ENCODE results near the gene CHL1. TPM values are rescaled to one million over a fixed set of nuclear protein-coding genes. Genes with fewer than 3 reads are reported as not detected.
"Not testable (repeated sequence)": the region's sequence is repeated elsewhere in the genome, so short reads cannot be mapped to it uniquely, and the experiment has no call there.

The CHL1 gene
- total RNA-seq, 1 donor from 2014 or later: not detected

DNA sequence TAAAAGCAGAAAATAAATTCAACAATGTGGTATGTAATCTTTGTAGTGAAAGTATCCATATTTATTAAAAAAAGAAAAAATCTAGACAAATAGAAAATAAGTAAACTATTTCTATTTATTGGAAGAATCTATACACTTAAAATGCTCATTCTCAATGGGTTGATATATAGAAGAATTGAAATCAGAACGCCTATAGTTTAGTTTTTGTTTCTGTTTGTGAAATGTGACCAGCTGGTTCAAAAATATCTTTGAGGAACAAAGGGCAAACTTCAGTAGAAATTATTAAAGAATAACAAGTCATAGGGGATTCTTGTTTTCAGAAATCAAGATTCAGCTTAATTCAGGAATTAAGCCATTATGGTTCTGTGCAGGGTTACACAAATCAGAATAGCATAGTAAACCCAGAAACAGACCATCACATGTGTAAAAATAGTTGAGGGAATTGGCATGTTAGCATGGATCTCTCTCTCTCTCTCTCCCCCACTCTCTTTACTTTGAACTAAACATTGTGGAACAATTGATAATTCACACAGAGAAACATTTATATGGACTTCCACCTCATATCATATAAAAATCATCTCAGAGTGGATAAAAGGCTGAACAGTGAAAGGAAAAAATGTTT is 134.0 kb downstream of the CHL1 start:
- DNase-seq (ENCODE audit: extremely low read depth, low read depth, low spot score): no peak

DNA sequence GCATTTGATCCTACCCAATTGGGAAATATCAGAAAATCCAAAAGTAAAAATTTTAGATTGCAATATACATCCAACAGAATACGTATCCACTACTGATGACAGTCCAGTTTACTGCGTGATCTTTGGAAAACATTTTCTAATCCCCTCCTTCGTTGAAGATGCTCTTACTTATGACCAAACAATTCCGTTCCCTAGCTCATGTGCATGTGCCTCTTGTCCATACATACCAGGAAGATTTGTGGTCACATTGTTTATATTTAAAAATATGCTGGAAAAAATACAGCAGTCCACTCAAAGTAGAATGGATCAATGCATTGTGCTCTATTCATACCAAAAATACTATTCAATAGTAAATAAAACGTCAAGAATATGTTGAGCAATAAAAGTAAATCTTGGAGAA is 135.3 kb downstream of the CHL1 start:
- no peak for DNase-seq (ENCODE audit: extremely low read depth, low read depth, low spot score)

DNA sequence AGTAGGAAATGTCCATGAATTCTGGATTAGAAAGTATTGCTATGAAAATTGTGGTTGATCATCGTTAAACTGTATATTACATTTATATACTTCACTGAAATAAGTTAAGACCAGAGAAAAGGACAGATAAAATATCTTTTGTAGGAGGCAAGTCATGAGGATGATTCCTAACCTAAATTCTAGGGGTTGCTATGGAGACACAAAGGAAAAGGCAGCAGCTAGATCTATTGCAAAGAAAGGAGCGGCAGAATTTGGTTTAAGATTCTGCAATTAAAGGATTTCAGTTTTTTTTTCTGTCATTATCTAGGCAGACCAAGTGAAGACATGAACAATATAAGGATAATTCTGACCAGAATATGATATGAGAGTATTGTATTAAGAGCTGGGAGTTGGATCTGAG is 136.1 kb downstream of the CHL1 start:
- DNase-seq (ENCODE audit: extremely low read depth, low read depth, low spot score): no peak

DNA sequence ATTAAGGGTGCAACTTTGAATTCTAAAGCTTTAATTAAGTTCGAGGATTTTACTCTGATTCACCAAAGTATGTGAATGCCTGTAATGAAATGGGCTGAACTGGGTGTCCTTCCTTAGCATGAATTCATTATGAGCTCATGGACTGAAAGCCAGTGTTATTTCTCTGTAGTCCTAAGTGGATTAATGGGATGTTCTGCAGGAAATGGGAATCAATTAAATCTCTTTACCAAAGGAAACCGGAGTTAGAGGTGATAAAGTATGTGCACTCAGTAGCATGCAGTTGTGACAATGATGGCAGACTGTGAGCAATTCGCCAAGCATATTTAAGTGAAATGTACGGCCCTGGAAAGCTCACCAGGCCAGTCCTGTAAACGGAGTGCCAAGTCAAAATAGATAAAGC is 138.7 kb downstream of the CHL1 start:
- no peak for DNase-seq (ENCODE audit: extremely low read depth, low read depth, low spot score)

DNA sequence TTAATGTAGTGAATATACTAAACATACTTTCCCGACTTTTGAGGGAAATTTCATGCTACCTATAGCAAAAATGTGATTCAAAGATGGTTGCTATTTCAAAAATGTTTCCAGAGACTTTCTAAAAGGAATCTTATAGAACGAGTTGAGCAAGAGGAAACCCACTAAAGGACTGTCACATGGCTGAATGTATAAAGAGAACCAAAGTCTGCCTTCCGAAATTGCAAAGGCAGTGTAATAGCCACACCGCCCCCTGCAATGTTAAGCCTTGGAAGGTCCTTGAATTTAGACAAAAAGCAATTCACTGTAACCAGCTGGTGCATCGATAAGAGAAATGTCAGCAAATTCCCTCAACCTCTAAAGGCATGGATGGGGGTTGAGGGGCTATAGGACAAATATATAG is 142.8 kb downstream of the CHL1 start:
- no peak for DNase-seq (ENCODE audit: extremely low read depth, low read depth, low spot score)

DNA sequence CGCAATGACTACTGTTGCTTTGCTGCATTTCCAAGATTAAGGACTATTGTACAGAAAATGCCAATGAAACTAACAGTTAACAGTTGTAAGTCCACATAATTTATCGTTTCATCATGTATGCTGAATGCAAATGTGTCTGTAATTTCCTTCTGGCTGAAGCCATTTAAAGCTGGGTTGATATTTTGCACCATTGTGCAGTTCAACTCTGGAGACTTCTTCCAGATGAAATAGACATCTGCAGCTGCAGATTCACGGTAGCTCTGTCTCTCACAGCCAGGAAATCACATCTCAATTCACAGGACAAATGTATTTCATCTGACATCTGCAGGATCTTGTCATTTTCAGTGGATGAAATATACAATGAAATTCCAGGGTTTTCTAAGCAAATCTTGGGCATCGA is 145.4 kb downstream of the CHL1 start:
- no peak for DNase-seq (ENCODE audit: extremely low read depth, low read depth, low spot score)

DNA sequence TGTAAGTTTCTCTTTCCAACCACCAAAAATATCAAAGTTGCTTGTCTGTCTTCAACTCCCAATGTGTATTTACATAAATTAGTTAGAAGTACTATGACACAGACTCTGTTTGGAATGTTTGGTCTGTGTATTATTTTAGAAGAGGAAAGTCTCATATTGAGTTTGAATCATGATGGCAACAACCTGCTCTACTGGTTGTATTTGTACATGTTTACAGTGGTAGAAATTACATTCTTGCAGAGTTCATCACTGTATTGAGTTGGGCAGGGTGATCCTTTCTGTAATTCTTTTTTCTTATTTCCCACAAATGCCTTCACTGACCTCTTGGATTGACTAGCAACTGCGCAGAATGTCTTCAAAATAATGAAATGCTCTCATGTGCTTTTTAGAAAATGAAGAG is 149.6 kb downstream of the CHL1 start:
- no peak for DNase-seq (ENCODE audit: extremely low read depth, low read depth, low spot score)

DNA sequence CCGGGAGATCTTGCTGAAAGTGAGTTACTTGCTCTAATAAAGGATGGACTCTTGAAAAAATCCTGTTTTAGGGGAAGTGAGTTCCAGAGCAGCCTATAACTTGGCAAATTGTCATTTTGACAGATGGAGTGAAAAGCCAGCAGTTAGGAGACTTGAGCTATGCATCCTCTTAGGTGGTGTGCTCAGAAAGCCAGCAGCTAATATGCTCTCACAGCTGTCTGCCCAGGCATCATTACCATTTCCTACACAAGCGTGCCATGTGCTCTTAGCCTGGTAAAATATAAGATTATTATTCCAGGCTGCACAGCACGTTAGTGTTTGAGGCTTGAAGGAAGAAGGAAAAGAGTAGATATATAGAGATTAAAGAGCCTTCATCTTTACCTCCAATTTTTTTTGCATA is 151.0 kb downstream of the CHL1 start:
- DNase-seq (ENCODE audit: extremely low read depth, low read depth, low spot score): no peak

DNA sequence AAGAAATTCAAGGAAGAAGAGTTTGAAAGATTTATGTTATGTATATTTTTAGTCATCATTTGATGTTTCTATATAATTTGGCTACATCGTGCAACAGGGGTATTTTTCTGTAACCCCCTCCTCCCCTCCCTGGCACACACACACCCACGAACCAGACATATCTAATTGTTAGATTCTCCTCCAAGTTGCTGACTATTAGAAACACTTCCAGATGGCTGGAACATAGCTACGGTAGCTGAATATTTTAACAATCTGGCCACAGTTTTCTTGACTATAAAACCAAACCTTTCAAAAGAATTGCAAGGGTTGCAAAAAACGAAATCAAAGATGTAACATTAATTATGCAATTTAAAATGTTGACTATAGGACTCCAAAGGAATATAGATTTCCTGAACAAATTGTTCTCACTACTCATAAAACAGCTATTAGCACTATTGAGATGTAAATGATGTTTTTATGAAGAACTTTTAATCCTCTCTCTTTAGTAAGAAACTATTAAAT is 154.4 kb downstream of the CHL1 start:
- no peak for DNase-seq (ENCODE audit: extremely low read depth, low read depth, low spot score)

DNA sequence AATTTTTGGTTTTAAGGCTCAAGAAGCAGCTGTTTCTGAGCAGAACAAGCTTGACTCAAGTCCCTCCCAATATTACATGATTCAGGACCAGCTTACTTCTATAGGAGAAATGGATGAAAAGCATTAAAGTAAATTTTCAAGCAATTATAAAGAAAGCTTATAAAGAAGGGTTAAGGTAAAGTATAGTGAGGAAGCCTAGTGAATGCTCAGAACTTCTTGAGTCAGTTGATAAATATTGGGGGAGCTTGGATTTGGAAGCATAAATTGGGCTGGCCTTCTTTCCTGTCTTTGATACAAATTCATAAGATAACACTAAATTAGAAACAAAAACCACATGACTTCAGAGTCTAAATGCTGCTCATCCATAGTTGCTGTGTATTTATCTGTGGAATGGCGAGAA is 156.0 kb downstream of the CHL1 start:
- no peak for DNase-seq (ENCODE audit: extremely low read depth, low read depth, low spot score)

DNA sequence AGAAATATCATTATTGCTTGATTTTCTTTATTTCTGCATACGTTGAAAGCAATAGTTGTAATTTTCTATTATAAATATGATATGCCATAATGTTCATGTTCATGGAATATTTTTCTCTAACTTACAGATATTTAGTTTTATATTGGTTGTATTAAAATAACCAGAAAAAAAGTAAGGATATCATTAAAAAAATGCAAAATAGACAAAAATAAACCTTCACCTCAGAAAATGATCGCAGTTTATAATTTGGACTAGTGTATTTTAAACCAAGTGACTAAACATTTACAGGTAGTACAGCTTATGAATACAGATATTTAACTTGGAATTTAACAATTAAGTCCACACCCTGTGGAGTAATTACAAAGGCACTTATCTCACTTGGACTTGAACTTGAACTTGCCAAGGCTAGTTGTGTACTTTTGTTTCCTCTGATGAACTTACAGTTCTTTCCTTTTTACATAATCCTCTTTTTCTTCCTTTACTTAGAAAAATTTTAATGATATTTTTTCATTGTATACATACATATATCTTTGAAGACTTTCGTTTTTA is 156.7 kb downstream of the CHL1 start:
- DNase-seq (ENCODE audit: extremely low read depth, low read depth, low spot score): no peak

DNA sequence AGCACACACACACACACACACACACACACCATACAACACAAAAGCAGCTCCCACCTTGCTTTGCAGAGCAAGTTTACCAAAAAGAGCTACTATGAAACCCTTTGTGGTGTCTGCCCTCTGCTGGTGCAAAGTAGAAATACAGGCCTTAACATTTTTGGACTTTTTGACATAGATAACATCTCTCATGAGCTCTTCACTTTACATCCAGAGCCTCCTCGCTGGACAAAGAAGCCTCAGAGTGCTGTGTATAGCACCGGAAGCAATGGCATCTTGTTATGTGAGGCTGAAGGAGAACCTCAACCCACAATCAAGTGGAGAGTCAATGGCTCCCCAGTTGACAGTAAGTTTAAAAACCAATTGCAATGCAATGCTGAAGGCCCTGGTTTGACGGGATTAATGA is 157.9 kb downstream of the CHL1 start:
- DNase-seq (ENCODE audit: extremely low read depth, low read depth, low spot score): no peak

DNA sequence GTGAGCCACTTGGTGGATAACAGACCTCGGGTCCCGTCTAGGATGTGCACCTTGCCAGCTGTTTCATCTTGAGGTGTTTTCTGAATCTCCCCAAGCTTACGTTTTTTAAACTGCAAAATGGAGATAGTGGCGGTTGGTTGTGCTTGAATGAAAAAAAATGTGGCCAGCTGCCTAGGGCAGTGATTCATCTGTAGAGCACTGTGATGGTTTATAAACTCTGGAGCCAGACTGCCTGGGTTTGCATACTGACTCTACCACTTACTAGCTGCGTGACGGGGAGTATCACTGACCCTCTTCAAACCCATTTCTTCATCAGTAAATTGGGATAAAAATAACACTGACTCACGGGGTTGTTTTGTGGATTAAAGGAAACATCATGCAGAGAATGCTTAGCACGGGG is 159.1 kb downstream of the CHL1 start:
- DNase-seq (ENCODE audit: extremely low read depth, low read depth, low spot score): no peak

DNA sequence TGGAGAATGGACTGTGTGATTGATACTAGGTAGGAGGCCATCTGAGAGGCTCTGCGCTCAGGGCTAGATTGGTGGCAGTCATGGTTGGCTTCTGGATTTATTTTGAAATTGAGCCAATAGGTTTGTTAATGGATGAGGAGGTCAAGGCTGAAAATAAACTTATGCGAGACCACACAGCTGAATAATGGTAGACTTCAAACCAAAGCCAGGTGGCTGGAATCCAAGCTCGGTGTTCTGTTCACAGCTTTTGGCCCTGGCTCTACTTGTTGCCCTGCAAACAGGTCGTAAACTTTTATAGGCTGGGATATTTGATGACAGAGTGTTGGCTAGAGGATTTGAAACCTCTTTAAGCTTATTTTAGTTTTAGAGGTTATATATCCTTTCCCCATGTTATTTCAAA is 160.4 kb downstream of the CHL1 start:
- no peak for DNase-seq (ENCODE audit: extremely low read depth, low read depth, low spot score)

DNA sequence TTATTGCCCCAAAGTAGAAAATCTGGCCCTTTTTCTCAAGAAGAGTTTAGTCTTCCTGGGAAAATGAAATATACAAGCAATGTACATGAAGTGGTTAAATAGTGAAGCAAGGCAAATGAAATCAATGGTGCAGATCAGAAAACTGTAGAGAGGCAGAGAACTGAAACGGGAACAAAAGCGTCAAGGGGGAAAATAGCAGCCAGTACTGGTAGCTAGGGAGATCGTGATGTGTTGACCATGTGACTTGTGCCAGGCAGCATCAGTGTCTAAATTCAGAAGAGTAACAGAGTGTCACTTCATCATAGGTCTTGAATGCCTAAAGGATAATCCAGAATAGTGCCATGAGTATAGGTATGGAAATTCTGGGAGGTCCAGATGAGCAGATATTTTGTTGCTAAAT is 163.1 kb downstream of the CHL1 start:
- DNase-seq (ENCODE audit: extremely low read depth, low read depth, low spot score): no peak

DNA sequence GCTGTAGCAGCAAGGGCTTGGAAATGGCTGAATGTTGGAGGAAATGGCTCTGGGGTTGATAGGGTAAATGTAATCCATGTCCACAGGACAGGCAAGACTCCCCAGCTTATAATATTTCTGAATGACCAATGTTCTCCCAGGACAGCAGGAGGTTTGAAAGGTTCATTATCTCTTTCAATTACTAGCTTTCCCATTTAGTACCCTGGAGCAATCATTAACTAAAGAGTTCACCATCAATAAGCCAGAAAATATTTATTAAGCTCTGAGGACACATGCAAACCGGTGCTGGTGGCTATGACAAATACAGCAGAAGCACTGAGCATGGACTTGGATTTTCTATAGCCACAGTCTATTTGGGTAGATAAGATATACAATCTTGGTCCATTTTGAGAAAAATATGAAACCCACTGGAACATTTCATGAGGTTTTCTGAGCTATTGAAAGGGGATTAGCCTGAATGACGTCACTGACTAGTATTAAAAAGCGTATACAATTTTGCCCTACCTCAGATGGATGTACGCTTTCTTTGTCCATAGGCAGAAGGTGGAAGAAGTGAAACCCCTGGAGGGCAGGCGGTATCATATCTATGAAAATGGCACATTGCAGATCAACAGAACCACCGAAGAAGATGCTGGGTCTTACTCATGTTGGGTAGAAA is 166.2 kb downstream of the CHL1 start:
- no peak for DNase-seq (ENCODE audit: extremely low read depth, low read depth, low spot score)

DNA sequence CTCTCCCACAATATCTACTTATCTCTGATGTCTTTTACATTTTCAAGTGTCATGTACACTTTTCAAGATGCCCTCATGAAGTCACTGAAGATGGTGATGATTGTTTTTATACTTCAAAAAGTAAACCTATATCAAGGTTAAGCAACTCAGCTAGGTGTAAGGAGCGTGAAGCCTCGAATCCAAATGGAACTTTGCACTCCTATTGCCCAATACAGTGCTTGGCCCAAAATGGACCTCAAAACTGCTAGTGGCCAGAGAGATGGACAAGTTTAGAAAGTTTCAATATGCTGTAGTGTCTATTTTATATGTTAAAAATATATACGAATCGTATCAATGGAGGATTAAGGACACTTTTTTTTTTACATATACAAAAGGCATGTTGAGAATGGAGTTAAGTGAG is 167.7 kb downstream of the CHL1 start:
- no peak for DNase-seq (ENCODE audit: extremely low read depth, low read depth, low spot score)

DNA sequence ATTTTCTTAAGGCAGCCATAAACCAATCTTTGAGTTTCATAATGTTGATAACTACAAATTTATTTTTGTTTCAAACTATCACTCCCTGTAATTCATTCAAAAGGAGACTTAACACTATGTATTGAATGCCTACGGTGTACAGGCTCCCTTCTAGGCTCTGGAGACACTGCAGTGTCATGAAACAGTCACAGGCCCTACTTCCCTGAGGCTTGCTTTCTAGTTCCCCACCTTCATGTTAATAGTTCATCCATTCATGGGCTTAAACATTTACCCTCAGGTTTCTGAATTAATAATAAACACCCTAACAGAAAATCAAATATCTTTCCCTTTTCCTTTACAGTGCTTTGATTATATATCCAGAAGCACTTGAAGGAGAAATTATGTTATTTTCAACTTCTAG is 168.7 kb downstream of the CHL1 start:
- no peak for DNase-seq (ENCODE audit: extremely low read depth, low read depth, low spot score)

DNA sequence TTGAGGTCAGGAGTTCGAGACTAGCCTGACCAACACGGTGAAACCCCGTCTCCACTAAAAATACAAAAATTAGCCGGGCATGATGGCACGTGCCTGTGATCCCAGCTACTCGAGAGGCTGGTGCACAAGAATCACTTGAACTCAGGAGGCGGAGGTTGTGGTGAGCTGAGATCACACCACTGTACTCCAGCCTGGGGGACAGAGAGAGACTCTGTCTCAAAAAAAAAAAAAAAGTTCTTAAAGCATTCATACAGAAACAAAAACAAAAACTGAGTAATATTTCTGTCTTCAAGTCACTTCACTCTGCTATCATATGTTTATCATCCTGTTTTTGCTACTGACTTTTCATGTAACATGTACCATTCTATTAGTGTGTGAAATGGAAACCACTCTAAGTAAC is 169.7 kb downstream of the CHL1 start:
- DNase-seq (ENCODE audit: extremely low read depth, low read depth, low spot score): not testable (repeated sequence)

DNA sequence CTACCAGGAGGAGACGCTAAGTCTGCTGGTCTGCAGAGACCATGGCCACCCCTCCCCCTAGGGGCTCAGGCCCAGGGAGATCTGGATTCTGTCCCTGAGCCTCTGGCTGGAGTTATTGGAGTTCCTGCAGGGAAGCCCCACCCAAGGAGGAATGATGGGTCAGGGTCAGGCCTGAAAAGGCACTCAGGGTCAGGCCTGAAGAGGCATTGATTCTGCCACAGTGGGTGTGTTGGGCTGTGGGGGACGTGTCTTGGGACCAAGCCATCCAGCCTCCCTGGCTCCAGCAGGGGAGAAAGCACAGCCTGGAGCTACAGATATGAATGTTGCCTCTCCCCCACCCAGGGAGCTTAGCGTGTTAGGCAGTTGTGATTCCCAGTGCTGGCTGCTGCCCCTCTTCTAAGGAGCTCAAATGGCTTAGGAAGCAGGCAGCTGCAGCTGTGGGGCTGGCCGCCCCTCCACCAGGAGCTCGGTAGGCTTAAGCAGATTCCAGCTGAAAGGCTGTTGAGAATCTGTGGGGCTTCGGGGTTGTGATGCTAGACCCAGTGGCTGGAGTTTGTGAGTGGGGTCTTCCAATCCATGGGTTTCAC is 176.7 kb downstream of the CHL1 start:
- no peak for DNase-seq (ENCODE audit: extremely low read depth, low read depth, low spot score)

DNA sequence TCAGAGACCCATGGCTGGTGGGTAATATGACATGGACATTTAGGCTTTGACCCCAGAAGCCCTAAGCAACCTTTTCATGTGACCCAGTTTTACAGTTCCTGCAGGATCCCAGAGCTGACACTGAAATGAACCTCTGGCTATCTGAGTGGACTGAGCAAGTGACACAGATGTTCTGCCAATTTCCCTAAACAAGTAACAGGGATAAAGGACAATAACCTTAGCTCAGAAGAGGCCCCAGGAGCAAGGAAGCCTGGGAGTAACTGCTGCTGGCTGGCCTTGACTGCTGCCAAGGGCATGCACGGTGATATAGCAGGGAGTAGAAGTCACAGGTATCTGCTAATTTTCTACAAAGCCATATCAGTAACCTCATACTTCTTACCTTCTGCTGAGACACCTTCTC is 177.9 kb downstream of the CHL1 start:
- DNase-seq (ENCODE audit: extremely low read depth, low read depth, low spot score): no peak

DNA sequence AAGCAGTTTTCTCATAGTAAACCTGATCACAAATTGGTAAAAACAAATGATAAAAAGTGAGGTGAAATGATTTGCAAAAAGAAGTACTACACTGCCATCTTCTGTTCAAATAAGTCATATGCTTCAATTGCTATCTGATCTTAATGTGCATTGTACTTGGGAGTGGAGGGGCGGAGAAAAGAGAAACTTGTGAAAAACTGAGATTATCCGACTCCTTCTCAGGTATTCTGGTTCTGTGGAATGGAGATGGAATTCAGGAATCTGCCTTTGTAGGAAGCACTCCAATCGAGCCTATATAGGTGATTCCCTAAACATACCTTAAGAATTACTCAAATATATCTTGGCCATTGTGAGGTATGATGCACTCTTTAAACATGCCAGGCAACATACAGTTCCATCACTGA is 180.6 kb downstream of the CHL1 start:
- no peak for DNase-seq (ENCODE audit: extremely low read depth, low read depth, low spot score)
